T-helper 9 cell (primary cell): Measurements from ENCODE around the gene ZNF628.
A peak's percentile ranks its signal among the peaks of the same experiment; 100 is the strongest.

Experiments
- DNase-seq: peaks from one replicate; pipeline ENCODE4 v3.0.0-alpha.2; 2020

ZNF628 gene

GRCh38 chr19:55451163-55451964 lies 25.1 kb upstream of the ZNF628 start:
- no peak for DNase-seq

- DNase-seq, result peak; percentile 28
These were observed 24.3 kb upstream of the ZNF628 start for GRCh38 chr19:55451965-55452748.

- no peak for DNase-seq
These were observed 23.6 kb upstream of the ZNF628 start for GRCh38 chr19:55452749-55453346.

GRCh38 chr19:55453511-55454260 lies 22.7 kb upstream of the ZNF628 start:
- no peak for DNase-seq

GRCh38 chr19:55454787-55455243 lies 21.6 kb upstream of the ZNF628 start:
- peak; percentile 28 for DNase-seq

GRCh38 chr19:55455576-55456235 lies 20.7 kb upstream of the ZNF628 start:
- DNase-seq, result no peak

GRCh38 chr19:55456347-55456746 lies 20.1 kb upstream of the ZNF628 start:
- no peak for DNase-seq

- DNase-seq, result no peak
These were observed 18.5 kb upstream of the ZNF628 start for GRCh38 chr19:55457683-55458457.

- no peak for DNase-seq
These were observed 16.9 kb upstream of the ZNF628 start for GRCh38 chr19:55459551-55459949.

- no peak for DNase-seq
These were observed 16.3 kb upstream of the ZNF628 start for GRCh38 chr19:55459950-55460657.

- DNase-seq, result no peak
These were observed 15.7 kb upstream of the ZNF628 start for GRCh38 chr19:55460670-55461258.

GRCh38 chr19:55461259-55461973 lies 15.0 kb upstream of the ZNF628 start, which contains the start of gene ISOC2:
Gene ISOC2 (minus strand): TSS chr19:55461642. CDS start chr19:55456486, 5,156 bp downstream.
- peak; percentile 100 for DNase-seq

GRCh38 chr19:55461974-55462626 lies 14.3 kb upstream of the ZNF628 start:
- no peak for DNase-seq

GRCh38 chr19:55462722-55463121 lies 13.7 kb upstream of the ZNF628 start:
- DNase-seq, result no peak

GRCh38 chr19:55463583-55464031 lies 12.8 kb upstream of the ZNF628 start:
- DNase-seq, result no peak

GRCh38 chr19:55464039-55464661 lies 12.3 kb upstream of the ZNF628 start:
- no peak for DNase-seq

GRCh38 chr19:55464662-55465054 lies 11.8 kb upstream of the ZNF628 start, which contains the start of gene C19orf85:
Gene C19orf85 (minus strand): TSS chr19:55464751. CDS start chr19:55464554, 197 bp downstream.
- DNase-seq, result no peak
